ENCODE measurements around the gene INHBE. TPM values are rescaled to one million over a fixed set of nuclear protein-coding genes. Genes with fewer than 3 reads are reported as not detected.
"Not testable (repeated sequence)": the region's sequence is repeated elsewhere in the genome, so short reads cannot be mapped to it uniquely, and the experiment has no call there.

Gene INHBE, protein sequence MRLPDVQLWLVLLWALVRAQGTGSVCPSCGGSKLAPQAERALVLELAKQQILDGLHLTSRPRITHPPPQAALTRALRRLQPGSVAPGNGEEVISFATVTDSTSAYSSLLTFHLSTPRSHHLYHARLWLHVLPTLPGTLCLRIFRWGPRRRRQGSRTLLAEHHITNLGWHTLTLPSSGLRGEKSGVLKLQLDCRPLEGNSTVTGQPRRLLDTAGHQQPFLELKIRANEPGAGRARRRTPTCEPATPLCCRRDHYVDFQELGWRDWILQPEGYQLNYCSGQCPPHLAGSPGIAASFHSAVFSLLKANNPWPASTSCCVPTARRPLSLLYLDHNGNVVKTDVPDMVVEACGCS
- not detected for total RNA-seq

DNA sequence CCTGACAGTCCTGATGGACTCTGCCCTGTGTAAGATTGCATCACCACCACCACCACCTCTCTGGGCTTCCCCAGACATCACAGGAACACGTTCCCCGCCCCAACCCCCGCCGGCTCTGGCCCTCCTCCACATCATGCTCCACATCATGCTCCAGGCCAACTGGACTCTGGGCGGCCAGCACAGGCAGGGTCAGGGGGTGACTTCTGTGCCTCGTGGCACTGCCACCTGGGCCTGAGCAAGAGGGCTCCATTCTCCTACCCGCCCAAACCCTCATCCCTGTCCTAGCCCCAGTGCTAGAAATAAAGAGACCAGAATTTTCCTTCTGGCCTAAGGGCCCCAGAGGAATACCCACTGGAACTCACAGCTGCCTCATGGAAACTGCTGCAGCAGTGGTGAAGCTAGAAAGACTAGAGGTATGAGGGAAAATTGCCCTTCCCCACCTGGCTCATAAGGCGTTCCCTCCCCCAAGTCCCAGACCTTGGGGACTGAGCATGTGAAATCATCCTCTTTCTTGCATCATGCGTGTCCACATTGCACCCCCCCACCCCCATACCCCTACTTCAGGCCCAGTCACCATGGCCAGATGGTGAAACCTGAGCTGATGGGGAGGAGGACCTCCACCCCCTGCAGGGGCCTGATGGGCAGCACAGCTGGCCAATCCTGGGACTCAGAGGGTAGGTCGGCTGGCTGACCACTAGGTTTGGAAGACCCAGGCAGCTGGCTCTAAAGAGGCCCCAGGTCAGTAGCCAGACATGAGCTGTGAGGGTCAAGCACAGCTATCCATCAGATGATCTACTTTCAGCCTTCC, at the start of gene INHBE:
INHBE (plus strand) TSS at position 742 of the 808 bp plus-strand sequence. CDS start 230 bp downstream, outside the sequence.
- Histone ChIP-seq H3K27me3 (ENCODE audit: insufficient read depth, low read length) (no peaks in the 10 kb centered on the region), H3K4me3 (ENCODE audit: low read length) (no peak within 1 kb of the TSS), H3K4me1 (ENCODE audit: insufficient read depth, low read length) (peaks cover 18% of the 10 kb centered on the region), H3K9me3 (ENCODE audit: low read depth, low read length) (no peaks in the 10 kb centered on the region)

DNA sequence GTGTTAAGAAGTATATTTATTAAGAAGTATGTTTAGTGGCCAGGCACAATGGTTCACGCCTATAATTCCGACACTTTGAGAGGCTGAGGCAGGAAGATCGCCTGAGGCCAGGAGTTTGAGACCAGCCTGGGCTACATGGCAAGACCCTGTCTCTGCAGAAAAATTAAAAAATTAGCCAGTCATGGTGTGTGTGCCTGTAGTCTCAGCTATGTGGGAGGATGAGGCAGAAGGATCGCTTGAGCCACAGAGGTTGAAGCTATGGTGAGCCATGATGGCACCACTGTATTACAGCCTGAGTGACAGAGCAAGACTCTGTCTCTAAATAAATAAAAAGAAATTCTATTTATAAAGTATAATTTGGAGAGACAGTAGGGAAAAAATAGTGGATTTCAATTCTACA, 44.6 kb upstream of the INHBE start:
- Histone ChIP-seq H3K4me3 (ENCODE audit: low read length) (no peak overlapping the region), H3K9me3 (ENCODE audit: low read depth, low read length) (no peaks in the 10 kb centered on the region), H3K27me3 (ENCODE audit: insufficient read depth, low read length) (no peaks in the 10 kb centered on the region), H3K4me1 (ENCODE audit: insufficient read depth, low read length) (no peaks in the 10 kb centered on the region)

DNA sequence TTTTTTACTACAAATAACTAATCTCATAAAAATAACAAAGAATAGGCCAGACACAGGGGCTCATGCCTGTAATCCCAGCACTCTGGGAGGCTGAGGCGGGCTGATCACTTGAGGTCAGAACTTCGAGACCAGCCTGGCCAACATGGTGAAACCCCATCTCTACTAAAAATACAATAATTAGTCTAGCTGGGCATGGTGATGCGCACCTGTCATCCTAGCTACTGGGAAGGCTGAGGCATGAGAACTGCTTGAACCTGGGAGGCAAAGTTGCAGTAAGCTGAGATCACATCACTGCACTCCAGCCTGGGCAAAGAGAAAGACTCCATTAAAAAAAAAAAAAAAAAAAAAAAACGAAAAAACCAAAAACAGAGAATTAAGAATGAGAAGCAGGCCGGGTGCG, 40.9 kb upstream of the INHBE start:
- not testable (repeated sequence) for H3K27me3 ChIP-seq (ENCODE audit: insufficient read depth, low read length); H3K9me3 ChIP-seq (ENCODE audit: low read depth, low read length); H3K4me1 ChIP-seq (ENCODE audit: insufficient read depth, low read length); H3K4me3 ChIP-seq (ENCODE audit: low read length)

DNA sequence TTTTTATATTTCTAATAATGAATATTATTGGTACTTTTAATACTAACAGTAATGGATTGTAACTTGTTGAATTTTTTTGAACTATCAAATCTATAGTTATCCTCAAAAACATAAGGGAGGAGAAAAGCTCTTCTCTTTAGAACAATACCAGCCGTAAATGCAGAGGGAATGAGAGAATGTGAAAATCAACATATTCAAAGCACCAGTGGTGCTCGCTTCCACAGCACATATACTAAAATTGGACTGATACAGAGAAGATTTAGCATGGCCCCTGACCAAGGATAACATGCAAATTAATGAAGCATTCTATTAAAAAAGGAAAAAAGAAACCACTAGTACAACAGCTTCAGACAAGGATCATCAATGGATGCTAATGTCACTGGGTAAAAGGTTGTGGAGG, 40.0 kb upstream of the INHBE start:
- H3K4me3 ChIP-seq (ENCODE audit: low read length): no peak overlapping the region
- H3K9me3 ChIP-seq (ENCODE audit: low read depth, low read length): no peaks in the 10 kb centered on the region
- H3K27me3 ChIP-seq (ENCODE audit: insufficient read depth, low read length): no peaks in the 10 kb centered on the region
- H3K4me1 ChIP-seq (ENCODE audit: insufficient read depth, low read length): peaks cover 4% of the 10 kb centered on the region

DNA sequence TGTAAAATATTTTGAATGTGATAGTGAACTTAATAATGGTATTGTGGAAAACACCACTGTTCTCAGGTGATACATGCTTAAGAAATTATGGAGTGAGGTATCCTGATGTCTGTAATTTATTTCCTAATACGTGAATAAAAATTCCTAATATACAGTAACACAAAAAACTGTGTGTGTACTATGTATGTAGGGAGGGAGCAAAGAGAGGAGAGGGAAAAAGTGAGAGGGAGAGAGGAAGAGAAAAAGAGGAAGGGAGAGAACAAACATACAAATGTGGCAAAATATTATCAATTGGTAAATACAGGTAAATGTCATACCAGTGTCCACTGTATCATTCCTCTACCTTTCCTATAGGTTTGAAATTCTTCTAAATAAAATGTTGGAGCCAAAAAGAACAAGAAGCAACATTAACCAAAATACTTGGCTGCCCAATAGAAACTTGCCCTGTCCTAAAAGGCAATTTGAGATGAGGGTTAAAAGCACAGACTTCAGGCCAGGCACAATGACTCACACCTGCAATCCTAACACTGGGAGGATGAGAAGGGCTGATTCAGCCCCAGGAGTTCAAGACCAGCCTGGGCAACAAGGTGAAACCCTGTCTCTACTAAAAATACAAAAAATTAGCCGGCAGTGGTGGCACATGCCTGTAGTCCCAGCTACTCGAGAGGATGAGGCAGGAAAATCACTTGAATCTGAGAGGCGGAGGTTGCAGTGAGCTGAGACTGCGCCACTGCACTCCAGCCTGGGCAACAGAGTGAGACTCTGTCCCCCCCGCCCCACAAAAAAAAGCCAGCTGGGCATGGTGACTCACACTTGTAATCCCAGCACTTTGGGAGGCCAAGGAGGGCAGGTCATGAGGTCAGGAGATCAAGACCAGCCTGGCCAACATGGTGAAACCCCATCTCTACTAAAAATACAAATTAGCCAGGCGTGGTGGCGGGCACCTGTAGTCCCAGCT, 38.8 kb upstream of the INHBE start:
- H3K9me3 ChIP-seq (ENCODE audit: low read depth, low read length): no peaks in the 10 kb centered on the region

DNA sequence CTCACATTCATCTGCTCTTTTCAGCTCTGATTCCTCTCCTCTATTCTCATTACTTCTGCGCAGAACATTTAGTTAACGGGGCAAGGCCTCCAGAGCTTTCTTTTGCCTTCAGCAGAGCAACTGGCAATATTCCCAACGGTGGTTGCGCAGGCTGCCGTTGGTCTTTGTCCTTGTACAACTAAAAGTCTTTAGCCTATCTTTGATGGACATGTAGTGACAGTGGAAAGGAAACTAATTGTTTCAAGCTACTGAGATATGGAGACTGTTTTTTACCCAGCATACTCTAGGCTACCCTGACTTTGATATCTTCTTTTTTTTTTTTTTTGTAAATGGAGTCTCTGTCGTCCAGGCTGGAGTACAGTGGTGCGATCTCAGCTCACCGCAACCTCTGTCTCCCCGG, 36.9 kb upstream of the INHBE start:
- Histone ChIP-seq H3K4me3 (ENCODE audit: low read length) (no peak overlapping the region), H3K9me3 (ENCODE audit: low read depth, low read length) (no peaks in the 10 kb centered on the region), H3K27me3 (ENCODE audit: insufficient read depth, low read length) (no peaks in the 10 kb centered on the region), H3K4me1 (ENCODE audit: insufficient read depth, low read length) (peaks cover 4% of the 10 kb centered on the region)

More for the DNA sequence above, 38.8 kb upstream of the INHBE start:
- H3K27me3 ChIP-seq (ENCODE audit: insufficient read depth, low read length): no peaks in the 10 kb centered on the region
- H3K4me3 ChIP-seq (ENCODE audit: low read length): no peak overlapping the region
- H3K4me1 ChIP-seq (ENCODE audit: insufficient read depth, low read length): peaks cover 4% of the 10 kb centered on the region

DNA sequence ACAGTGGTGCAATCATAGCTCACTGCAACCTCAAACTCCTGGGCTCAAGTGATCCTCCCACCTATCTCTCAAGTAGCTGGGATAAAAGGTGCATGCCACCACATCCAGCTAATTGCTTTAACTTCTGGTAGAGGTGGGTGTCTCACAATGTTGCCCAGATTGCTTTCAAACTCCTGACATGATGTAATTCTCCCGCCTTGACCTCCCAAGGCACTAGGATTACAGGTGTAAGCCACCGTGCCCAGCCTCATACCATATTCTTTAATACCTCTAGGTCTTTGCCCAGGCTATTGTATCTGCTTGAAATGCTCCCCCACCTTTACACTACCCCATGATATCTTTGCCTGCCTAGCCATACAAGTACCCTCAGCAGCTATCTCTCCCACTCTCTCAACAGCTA, 35.6 kb upstream of the INHBE start:
- Histone ChIP-seq H3K9me3 (ENCODE audit: low read depth, low read length) (no peaks in the 10 kb centered on the region), H3K4me1 (ENCODE audit: insufficient read depth, low read length) (peaks cover 4% of the 10 kb centered on the region), H3K4me3 (ENCODE audit: low read length) (no peak overlapping the region), H3K27me3 (ENCODE audit: insufficient read depth, low read length) (no peaks in the 10 kb centered on the region)

DNA sequence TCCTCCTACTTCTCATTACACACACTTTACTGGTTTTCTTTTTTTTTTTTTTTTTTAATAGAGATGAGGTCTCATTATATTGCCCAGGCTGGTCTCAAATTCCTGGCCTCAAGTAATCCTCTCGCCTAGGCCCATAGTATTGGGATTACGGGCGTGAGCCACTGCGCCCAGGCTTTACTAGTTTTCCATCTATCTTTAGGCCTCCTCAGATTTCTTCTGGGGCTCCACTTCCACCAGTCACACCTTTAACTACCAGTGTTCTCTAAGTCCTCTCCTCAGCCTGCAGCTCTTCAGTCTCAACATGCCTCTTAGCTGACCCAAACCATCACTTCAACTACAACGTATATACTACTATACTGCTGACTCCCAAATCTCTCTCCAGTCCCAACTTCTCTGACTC, 34.6 kb upstream of the INHBE start:
- Histone ChIP-seq H3K4me1 (ENCODE audit: insufficient read depth, low read length) (peaks cover 4% of the 10 kb centered on the region), H3K9me3 (ENCODE audit: low read depth, low read length) (no peaks in the 10 kb centered on the region), H3K4me3 (ENCODE audit: low read length) (no peak overlapping the region), H3K27me3 (ENCODE audit: insufficient read depth, low read length) (no peaks in the 10 kb centered on the region)

DNA sequence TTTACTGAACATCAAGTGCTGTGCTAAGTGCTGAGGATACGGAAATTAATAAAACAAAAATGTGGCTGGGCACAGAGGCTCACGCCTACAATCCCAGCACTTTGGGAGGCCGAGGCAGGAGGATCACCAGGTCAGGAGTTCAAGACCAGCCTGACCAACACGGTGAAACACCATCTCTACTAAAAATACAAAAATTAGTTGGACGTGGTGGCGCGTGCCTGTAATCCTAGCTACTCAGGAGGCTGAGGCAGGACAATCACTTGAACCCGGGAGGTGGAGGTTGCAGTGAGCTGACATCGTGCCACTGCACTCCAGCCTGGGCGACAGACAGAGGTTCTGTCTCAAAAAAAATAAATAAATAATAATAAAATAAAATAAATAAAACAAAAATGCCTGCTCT, 28.2 kb upstream of the INHBE start:
- not testable (repeated sequence) for H3K4me3 ChIP-seq (ENCODE audit: low read length); H3K9me3 ChIP-seq (ENCODE audit: low read depth, low read length); H3K27me3 ChIP-seq (ENCODE audit: insufficient read depth, low read length)
- peaks cover 22% of the 10 kb centered on the region for H3K4me1 ChIP-seq (ENCODE audit: insufficient read depth, low read length)

DNA sequence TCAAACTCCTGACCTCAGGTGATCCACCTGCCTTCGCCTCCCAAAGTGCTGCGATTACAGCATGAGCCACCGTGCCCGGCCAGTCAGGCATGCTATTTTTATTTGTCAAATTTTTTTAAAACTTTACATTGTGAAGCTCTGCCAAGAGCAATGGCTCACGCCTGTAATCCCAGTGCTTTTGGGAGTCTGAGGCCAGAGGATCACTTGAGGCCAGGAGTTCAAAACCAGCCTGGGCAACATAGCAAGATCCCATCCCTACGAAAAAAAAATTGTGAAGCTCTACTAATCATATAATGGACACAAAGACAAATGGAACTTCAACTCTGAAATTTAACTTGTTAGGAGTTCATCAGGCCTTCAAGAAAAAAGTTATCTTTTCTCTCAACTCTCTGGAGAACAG, 26.1 kb upstream of the INHBE start:
- Histone ChIP-seq H3K4me3 (ENCODE audit: low read length) (no peak overlapping the region), H3K9me3 (ENCODE audit: low read depth, low read length) (no peaks in the 10 kb centered on the region), H3K27me3 (ENCODE audit: insufficient read depth, low read length) (no peaks in the 10 kb centered on the region), H3K4me1 (ENCODE audit: insufficient read depth, low read length) (peaks cover 22% of the 10 kb centered on the region)

DNA sequence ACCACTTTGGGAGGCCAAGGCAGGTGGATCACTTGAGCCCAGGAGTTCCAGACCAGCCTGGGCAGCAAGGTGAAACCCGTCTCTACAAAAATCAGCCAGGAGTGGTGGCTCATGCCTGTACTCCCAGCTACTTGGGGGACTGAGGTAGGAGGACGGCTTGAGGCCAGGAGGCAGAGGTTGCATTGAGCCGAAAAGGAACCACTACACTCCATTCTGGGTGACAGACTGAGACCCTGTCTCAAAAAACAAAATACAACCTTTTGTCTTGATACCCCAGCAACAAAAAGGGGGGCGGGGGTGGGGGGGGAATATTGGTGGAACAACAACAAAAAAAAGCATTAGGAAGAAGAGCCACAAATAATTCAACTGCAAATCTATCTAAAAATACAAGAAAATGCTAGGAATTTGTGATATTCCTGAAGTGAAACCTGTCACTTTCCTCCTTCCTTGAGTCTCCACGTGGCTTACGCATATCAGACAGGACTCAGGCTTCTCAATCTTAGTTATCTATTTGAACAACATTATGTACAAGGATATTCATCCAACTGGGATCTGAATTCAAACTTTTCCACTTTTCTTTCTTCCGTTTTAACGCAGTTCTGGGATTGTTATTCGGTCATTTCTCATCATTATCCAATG, 25.5 kb upstream of the INHBE start:
- Histone ChIP-seq H3K4me1 (ENCODE audit: insufficient read depth, low read length) (peaks cover 22% of the 10 kb centered on the region), H3K27me3 (ENCODE audit: insufficient read depth, low read length) (no peaks in the 10 kb centered on the region), H3K4me3 (ENCODE audit: low read length) (peak overlapping the region; percentile 47)

DNA sequence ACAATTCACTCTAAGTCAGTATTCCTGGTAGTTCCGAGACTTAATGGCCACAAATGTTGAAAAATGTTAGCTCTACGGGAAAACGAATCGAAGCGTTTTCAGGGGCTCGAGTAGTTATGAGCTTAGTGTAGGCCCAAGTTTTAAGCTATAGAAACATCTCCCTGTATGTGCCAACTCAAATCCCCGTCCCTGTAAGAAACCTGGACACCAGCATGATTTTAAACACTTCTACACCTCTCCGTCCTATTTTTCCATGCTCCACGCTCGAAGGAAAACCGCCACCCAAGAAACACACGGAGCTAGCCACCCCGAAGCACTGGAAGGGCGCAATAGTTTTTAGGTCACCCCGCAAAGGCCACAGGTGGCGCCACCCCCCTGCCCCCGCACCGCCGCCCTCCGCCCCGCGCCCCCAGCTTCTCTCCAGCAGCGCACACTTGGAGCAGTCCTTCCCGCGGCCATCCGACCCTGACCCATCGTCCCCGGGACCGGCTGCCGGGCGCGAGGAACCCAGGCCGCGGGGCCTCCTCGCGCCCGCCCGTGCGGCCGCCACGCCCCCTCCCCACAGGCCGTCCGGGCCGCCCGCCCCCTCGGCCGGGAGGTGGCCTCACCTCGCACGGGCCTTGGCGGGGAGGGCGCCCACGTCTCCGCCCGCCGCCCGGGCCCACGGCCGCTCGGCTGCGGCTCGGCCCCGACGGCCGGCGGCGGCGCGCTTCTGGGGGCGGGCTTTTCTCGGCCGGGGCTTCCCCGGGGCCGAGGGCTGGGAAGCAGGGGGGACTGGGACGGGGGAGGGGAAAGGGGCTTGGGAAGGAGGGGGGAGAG, 24.8 kb upstream of the INHBE start:
- H3K9me3 ChIP-seq (ENCODE audit: low read depth, low read length): no peaks in the 10 kb centered on the region
- peaks cover 26% of the 10 kb centered on the region for H3K4me1 ChIP-seq (ENCODE audit: insufficient read depth, low read length)
- no peaks in the 10 kb centered on the region for H3K27me3 ChIP-seq (ENCODE audit: insufficient read depth, low read length)
- peak overlapping the region; percentile 47 for H3K4me3 ChIP-seq (ENCODE audit: low read length)

More for the DNA sequence above, 25.5 kb upstream of the INHBE start:
- H3K9me3 ChIP-seq (ENCODE audit: low read depth, low read length): no peaks in the 10 kb centered on the region

DNA sequence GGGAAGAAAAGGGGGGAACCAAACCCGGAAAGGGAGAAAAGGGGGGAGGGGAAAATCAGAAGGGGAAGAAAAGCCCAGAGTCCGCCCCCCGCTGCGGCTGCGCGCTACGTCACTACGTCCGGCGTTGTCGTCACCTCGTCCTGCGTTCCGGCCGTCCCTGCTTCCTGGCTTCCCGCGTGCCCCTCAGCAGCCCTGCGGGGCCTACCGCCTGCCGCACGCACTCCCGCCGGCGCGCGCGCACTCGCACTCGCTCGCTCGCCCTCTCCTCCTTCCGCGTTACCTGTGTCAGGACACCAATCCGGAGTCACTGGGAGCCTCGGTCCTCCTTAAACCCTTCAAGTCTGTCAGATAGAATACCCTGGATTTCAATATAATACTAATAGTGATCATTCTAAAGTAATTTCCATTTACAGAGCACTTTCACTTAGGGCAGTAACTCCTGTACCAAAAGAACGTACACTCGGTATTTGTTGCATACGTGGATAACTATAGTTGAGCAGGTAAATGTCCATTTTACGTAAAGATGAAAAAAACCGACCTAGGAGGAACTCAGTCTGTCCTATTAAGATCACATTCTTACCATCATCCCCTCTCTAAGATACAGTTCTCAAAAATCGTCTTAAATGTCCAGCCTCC, 24.1 kb upstream of the INHBE start, which contains the start of gene R3HDM2:
R3HDM2 (minus strand) TSS at position 113 of the 636 bp plus-strand sequence. CDS start 120,615 bp downstream, outside the sequence.
- peaks cover 28% of the 10 kb centered on the region for H3K4me1 ChIP-seq (ENCODE audit: insufficient read depth, low read length)
- H3K4me3 ChIP-seq (ENCODE audit: low read length): peak within 1 kb of the TSS; percentile 47
- no peaks in the 10 kb centered on the region for H3K27me3 ChIP-seq (ENCODE audit: insufficient read depth, low read length)
- no peaks in the 10 kb centered on the region for H3K9me3 ChIP-seq (ENCODE audit: low read depth, low read length)

All from mononuclear cell (primary cell).